ENCODE data around the gene PRAC1.
A peak's percentile ranks its signal among the peaks of the same experiment; 100 is the strongest.

PRAC1 gene

DNA sequence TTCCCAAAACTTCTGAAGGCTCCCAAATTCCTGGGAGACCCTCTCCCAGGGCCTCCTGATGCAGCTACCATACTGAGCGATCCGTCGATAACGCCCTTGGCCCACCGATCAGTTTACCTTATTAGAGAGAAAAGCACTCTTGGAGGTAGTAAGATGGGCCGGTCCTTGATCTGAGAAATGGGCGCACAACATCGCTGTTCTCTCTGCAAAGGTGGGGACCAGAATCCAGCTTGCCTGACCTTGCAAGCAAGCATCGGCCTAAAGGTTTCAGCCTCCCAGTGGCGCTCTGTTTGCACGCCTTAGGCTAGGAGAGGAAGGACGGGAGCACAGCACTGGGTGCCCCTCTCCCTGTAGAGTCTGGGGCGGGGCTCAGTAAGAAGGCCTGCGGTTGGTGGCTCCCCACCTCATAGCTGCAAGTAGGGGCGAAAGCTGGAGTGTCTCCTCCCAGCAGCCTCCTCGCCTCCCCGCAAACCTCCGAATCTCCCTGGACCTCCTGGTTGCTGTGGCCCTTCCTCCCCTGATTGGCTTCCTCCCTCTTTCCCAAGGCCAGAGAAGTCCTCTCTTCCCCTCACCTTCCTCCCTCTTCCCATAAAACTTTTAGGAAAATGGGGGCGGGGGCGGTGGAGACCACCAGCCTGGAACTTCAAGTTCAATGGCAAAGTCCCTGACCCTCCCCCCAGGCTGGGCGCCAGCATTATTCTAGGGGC lies at the start of gene PRAC1:
PRAC1 (minus strand) TSS at position 318 of the 707 bp plus-strand sequence; CDS start at position 192, 126 bp downstream.
- intact Hi-C loops (cut with DNase I): loop anchor here (10.0 kb wide), 2 partner anchors 72 to 272 kb away; partner anchors contain the start of gene IGF2BP1
- peak in 1 of 10 donors; percentile 61 for DNase-seq

DNA sequence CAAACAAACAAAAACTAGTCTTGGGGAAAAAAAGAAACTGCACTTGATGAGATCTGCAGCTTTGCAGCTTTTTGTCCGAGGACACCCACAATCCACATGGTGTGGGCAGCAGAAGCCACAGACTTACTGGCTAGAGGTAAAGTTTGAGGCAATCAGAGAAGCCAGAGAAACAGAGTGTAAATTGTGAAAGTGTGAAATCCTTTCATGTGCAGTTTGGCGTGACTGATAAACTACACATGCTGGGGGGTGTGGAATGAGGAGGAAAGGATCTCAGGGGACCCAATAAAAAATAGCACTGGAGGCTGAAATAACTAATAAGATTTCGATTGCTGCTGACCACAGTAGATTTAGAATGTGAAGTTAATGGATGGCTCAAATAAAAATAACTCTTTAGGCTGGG lies 48.6 kb upstream of the PRAC1 start:
- intact Hi-C loops (cut with DNase I): no loop called here

DNA sequence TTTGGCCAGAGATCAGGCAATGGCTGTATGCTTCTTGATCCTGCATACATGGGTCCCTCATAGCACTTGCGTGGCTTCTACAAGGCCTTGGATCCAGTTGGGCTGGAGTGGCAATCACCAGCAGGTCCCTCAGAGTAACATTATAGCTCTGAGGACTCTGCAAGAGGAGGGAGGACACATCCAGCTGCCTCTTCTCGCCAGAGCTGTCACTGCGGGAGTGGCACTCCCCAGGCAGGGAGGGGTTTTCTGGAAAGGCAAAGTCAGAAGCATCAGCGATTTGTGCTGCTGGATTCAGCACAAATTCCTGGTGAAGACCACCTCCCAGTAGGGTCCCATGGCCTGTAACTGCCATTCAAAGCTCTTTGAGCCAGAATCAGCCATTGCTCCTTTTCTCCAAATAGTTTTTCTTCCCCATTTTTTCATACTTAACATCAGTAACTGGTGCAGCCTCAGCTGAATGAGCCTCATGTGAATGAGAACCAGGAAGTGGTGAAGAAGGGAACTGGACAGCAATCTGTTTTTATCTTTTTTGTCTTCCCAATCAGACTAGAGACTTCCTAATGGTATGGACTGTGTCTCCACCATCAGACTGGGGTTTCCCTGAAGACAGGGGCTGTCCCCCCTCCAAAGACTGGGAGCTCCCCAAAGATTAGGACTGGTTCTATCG lies 46.8 kb upstream of the PRAC1 start:
- DNase-seq: no peak
- intact Hi-C loops (cut with DNase I): no loop called here

More for the DNA sequence above, 48.6 kb upstream of the PRAC1 start:
- no peak for DNase-seq

DNA sequence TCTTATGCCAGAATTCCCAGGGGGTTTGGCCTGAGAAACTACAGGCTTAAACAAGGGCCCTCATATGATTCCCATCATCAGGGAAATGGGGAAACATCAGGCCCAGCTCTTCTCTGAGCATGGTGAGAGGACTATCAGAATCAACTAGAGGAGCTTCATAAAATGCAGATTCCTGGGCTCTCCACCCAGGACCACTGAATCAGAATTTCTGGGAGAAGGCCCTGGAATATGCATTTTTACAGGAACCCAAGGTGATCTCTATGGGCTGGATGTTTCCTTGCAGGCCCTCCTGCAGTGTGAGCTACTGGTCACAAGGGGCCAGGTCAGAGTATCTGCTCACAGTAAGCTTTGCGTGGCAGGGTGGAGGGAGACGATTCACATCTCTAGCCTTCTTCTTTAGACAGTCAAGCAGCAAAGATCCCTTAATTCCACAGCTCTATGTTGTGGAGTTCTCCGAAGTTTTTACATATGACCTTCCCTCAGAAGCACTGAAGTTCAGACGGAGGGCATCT lies 45.0 kb upstream of the PRAC1 start:
- intact Hi-C loops (cut with DNase I): no loop called here
- DNase-seq: no peak

DNA sequence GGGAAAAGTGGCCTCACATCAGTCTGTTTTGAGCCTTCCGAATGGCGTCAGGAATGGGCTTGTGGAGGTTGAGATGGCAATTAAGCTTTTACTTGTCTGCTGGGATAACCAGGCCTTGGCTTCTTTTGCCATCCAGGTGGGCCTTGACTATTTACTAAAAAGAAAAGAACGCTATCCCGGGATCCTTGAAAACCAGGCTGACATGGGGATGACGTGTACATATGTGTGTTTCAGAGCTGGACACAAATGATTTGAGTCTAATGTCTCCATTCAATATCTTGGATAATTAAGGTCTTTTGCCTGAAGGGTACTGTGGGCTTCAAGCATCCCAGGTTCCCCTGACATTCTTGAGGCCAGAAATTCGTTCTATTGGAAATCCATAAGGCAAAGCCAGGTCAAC lies 38.8 kb upstream of the PRAC1 start:
- intact Hi-C loops (cut with DNase I): no loop called here
- no peak for DNase-seq

DNA sequence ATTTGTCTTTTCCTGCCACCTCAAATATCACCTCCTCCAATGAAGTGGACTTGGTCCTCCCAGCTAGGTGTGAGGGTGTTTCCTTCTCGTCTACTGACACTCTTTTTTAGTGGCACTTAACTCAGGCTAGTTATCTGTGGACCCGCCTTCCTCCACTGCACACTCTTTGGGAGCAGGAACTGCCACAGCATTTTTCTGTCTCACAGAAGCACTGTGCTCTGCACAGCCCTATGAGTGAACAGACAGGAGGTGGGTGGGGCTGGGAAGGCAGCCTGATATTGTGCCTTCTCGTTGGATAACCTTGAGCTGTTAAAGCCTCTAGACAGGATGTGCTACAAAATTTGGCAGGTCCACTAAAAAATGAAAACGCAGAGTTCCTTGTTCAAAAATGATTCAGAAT lies 38.1 kb upstream of the PRAC1 start:
- no peak for DNase-seq

DNA sequence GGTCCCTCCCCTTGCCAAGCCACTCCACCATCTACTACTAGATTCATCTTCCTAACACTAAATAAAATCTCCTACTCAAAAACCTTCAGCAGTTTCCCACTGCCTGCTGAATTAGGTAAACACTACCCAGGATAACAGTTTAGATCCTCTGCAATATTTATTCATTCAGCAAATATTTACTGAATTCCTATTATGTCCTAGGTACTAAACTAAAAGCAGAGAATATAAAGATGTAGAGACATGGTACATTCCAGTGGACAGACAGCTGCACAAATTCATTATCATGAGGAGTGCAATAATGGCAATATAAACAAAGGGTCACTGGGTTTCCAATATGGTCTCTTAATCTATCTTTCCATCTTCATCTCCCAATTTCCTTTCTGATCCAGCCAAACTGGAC lies 37.0 kb upstream of the PRAC1 start:
- DNase-seq: no peak
- intact Hi-C loops (cut with DNase I): no loop called here

More for the DNA sequence above, 38.1 kb upstream of the PRAC1 start:
- intact Hi-C loops (cut with DNase I): no loop called here

DNA sequence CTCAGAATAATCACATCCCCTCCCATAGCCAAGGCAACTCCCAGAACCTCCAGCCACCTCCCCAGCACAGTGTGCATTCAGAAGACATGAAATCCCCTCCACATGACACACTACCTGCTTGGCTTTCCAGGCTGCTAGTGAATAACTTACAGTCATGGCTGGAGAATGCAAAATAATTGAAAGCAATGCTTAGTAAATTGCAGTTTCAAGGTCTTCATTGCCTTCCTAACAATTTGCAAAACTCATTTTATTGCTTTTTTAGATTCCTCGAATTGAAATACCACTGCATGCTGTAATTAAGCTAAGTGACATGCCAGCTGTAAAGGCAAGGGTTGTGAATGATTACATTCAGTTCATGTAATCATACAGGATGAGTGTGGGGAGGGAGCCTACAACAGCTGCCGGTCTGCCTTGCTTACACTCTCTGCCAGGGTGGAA lies 35.2 kb upstream of the PRAC1 start:
- intact Hi-C loops (cut with DNase I): no loop called here
- no peak for DNase-seq

DNA sequence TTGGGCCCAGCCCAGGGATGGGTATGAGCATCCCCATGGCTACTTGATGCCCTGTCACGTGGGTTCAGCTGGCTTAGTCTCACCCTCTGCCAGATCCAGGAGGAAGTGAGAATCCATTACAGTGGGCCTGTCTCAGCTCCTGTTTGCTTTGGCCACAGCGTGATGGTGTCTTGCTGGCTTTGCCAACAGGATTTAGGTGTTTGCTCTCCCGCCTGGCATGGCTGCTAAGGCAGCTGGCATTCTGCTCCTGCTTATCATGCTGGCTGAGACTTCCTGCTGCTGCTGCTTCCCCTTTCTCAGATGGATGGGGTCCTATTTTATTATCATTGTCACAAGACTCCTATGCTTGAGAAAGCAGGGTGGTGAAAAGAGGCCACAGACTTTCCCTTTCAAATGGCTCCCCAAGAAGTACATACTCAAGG lies 34.5 kb upstream of the PRAC1 start:
- intact Hi-C loops (cut with DNase I): no loop called here
- DNase-seq: no peak

DNA sequence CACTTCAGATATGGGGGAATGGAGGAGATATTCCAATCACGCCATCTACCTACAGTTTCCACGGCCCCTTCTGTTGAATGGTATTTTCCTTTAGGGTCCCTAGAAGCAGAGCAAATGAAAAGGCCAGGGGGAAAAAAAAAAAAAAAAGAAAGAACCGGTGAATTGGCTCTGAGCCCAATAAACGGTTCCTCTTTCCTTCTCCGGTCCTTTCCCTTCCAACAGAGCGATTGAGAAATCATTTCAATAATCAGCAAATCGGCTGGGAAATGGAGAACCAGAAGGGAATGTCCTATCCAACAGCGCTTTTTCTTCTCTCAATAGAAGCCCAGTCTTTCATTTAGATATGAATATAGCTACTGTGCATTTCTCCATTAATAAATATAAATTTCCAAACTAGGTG lies 33.0 kb upstream of the PRAC1 start:
- intact Hi-C loops (cut with DNase I): no loop called here
- no peak for DNase-seq

DNA sequence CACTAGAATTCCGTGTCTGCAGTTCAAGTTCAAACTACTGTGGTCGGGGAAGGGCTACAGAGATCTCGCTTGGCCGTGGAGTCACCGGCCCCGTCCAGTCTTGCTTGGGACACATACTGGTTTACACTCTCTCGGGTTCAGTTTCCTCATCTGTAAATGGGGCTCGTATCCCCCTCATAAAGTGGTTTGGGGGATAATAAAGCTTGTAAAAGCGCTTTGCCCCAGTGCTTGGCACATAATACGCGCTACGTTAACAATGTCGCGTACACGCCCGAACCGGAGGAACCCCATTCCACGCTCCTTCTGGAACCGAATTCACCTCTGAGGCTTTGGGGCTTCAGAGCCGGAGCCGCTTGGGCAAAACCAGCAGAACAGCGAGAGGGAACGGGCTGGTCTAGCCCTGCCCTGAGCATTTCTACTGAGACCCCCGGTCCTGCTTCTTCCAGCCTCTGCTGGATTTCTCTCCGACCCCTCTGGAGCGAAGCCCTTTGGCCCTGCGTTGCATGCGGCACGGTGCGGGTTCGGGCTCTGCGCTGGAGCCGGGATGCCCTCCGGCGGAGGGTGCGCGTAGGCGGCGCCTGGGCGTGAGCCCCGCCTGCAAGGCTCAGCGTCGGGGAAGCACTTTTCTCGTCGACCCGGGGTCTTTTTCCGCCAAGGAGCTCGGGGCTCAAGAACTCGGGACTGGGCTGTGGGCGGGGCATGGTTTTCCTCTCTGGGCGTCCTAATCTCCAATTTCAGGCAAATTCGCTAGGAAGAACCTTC lies 32.4 kb upstream of the PRAC1 start:
- intact Hi-C loops (cut with DNase I): no loop called here
- DNase-seq: no peak

DNA sequence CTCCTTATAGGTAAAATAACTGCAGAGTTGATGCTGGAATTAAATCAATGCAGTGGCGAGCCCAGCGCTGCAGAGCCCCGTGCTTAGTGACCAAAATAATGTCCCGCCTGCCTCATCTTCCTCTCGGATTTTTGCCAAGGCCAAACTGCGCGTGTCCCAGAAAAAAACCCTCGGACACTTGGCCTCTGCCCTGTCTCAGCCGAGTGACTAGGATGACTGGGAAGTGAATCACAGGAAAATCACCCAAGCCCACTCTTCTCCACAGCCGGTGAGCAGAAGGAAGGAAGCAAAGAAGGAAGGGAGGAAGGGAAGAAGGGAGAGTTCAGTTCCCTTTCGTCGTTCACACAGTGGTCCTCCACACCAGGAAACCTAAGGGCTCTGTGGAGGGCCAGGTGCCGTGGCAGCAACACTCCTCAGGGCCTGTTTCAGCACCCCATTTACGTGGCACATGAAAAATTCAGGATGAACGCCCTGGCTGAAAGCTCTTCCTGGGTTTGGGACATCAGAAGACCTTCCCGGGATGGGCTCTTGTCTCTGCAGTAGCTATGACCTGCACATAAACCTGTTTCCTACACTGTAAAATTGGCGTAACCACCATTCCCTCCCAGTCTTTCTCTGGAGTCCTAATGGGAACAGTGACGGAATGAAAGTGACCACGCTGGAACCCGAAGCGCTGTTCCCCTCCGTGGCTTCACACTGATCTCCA lies 31.6 kb upstream of the PRAC1 start:
- intact Hi-C loops (cut with DNase I): no loop called here
- DNase-seq: no peak

DNA sequence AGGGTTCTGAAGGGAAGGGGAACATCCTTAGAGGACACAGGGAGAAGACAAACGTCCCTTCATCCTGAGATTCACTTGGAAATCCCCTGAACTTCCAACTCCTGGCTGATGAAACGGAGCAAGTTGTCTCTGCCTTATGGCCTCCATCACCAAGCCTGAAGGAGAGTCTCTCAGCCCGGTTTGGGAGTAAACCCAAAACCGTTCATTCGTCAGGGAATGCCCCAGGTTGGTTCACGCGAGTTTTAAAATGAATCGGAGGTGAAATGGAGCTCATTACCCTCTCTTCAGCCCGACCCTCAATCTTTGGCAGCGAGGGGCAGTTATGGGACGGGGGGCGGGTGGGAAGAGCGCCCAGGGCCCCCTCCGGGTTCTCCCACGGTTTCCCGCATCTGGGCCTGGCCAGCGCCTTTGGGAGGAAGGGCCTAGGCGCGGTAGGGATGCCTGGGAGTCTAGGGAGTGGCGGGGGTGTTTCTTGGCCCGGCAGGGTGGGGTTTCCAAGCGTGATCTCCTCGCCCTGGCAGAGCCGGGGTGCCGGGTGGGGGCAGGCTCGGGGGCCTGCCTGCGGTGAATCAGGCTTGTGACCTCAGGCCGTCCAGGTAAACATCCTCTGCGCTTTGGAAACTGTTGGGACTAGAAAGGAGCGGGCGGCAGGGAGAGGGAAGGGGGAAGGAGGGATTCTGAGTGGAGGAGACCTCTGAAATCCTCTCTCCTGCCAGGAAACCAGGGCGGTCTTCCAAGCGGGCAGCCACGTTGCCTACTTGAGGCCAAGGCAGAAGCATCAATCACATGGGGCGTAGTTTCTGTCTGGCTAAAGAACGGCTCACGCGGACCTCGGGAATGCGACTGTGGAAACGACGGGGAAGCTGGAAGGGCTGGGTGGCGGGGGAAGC lies 30.3 kb upstream of the PRAC1 start:
- DNase-seq: no peak
- intact Hi-C loops (cut with DNase I): no loop called here

DNA sequence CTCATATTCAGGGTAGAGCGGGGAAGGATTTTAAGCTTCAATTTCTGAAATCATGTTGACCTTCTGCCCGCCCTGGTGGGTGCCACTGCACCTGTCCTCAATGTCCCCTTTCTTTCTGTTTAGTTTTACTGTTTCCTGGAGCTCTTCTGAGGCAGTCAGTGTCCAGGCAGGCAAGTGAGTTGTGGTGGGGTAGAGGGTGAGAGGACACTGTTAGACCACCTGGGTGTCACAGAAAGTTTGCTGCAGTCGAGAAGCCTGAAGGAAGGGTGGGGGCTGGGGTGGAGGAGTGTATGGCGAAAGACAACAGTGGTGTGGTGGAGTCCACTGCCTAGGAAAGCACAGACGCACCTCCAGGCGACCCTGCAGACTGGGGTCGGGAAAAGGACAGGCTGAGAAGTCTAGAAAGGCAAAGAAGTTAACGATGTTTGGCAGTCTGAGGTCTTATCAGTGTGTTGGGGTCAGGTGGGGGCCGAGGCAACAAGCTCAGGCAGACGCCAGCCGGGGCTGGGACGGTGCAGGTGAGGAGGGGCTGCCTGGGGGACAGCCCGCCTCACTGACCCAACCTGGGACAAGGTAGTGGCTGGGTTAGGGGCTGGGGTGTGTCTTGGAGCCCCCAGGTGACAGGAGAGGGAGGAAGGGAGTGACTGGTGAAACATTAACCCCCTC lies 29.5 kb upstream of the PRAC1 start:
- no peak for DNase-seq
- intact Hi-C loops (cut with DNase I): no loop called here

DNA sequence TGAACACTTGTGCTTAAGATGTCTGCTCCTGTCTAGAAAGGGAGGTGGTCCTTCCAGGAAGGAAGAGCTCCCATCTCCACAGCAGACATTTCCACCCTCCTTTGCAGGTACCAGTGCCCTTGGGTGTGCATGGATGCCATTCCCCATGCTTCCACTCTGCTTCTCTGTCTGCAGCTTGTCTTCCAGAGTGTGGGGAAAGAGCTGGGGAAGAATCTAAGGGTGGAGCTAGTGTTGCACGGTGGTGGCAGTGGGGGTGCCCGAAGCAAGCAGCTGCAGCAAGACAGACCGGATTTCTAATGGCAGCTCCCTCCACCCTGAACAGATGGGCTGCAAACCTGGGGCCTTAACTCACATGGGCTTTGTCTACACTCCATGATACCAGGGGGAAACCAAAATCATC lies 28.9 kb upstream of the PRAC1 start:
- DNase-seq: no peak
- intact Hi-C loops (cut with DNase I): no loop called here

DNA sequence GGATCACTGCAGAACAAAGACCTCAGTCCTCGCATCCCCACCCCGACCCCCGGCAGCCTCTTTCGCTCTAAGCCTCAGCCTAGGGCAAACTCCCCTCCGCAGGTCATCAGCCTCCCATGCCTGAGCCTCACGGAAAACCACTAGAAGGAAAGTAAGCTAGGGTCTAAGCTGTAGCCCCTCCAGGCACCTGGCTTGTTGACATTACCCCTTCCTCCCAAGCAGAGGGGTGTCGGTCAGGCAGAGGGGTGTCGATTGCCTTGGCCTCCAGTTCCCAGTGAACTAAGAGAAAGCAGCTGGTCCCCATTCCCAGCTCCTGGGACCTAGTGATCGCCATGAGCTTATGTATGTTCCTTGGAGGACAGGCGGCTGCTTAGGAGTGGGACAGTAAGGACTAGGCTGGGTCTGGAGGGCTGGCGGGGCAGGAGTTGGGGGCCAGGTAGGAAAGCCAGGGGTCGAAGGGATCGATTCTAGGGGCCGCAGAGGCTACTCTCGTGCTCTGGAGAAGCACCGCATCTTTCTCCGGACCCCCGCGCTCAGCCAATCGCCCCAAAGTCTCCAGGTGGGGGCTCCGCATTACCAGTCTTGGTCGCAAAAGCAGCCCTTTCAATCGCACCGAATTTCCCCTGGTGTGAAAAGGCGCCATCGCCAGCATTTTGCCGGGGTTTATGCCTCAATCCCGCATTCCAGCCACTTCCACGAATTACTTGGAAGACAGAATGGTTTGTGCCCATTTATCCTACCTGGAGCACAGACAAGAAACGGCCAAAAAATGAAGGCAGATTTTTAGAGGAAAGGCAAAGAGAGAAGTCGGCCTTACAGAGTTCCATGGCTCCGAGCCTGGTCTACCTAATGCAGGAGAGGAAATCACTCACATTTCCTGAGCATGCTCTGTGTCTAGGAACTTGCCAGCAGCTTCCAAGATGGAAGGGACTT lies 27.6 kb upstream of the PRAC1 start:
- intact Hi-C loops (cut with DNase I): no loop called here
- no peak for DNase-seq

DNA sequence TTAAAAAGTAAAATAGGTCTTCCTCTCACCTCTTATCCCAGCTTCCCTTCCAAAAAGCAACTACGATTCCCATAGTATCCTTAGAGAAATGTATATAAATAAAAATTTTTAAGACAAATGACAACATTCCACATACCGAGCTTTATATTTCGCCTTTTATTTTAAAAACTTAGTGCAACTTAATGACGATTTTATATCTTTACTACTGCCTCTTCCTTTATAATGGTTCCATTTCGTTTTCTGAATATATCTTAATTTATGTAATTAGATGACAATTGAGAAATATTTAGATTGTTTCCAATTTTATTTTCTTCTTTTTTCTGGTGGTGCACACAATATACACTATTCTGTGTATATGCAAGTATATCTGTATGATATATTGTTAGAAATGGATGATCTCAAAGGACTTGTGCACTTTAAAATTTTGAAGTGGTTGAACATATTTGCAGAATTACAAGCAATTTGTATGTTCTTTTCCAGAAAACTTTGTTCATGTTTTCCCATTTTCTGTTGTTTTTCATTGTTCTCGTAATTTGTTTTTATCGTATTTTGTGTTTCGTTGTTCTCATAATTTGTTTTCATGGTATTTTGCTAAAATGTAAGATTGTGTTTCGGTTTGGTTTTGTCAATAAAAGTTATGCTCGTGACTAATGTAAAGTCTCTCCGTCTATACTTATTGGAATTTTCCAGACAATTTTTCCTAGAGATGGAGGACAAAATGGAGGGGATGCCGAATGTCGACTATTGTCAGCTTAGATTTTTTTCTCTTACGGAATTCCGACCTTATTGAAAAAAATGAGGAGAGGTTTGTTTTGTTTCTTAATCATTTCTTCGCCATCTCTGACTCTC lies 26.6 kb upstream of the PRAC1 start:
- intact Hi-C loops (cut with DNase I): no loop called here

More for the DNA sequence above, 26.6 kb upstream of the PRAC1 start:
- DNase-seq: no peak
